Endothelial cell of umbilical vein (primary cell): ENCODE measurements around the gene USP49. TPM values are rescaled to one million over a fixed set of nuclear protein-coding genes. Genes with fewer than 3 reads are reported as not detected.

Experiments used
- BruUV-seq: library from RNA; stranded (reverse); fragments of 400-500 nt; replicated peaks from 2 replicates; lab custom pipeline; 2021; lab: Mats Ljungman, UMichigan
- CTCF ChIA-PET: fragments of 300-600, 350-600 bp; sonication (Branson Sonifier 250); formaldehyde crosslinking; loops from one replicate; lab custom pipeline; 2021; ENCODE audit warnings: antibody characterized with exemption, inconsistent platforms; lab: Charles Lee
- POLR2A ChIA-PET: fragments of 300-600, 350-600 bp; sonication (Branson Sonifier 250); formaldehyde crosslinking; loops from one replicate; lab custom pipeline; 2021; ENCODE audit warnings: antibody characterized with exemption, inconsistent platforms; lab: Charles Lee
- DNase-seq: peaks from one replicate; pipeline ENCODE4 v3.0.0-alpha.2; 2011; ENCODE audit warnings: low read depth, low spot score
- FAIRE-seq: peaks from 2 replicates; lab custom pipeline; 2011; peaks lifted over from hg19 to GRCh38; lab: Jason Lieb, UNC
- H2AFZ ChIP-seq: 2 replicates; pipeline ENCODE4 v1.6.0; 2012; ENCODE audit warnings: low read depth, low read length, control low read depth, inconsistent platforms
- H3K27ac ChIP-seq: 2 replicates; pipeline ENCODE4 v1.5.1; 2011; ENCODE audit warnings: low read depth, mild to moderate bottlenecking, control low read depth, low read length, moderate library complexity; ENCODE audit not compliant: insufficient read depth
- H3K27me3 ChIP-seq, 2 experiments: 2 replicates each; pipeline versions ENCODE4 v1.6.0 to v1.6.1; 2011; ENCODE audit warnings: low read length in 2 of 2, mixed read lengths in 1 of 2; ENCODE audit not compliant: control insufficient read depth in 2 of 2, insufficient read depth in 2 of 2
- H3K36me3 ChIP-seq, 2 experiments: 2 replicates in 1 of 2; 3 replicates in 1 of 2; pipeline ENCODE4 v1.5.1; 2011; ENCODE audit warnings: low read length in 2 of 2, mild to moderate bottlenecking in 1 of 2, moderate library complexity in 1 of 2; ENCODE audit not compliant: control insufficient read depth in 2 of 2, insufficient read depth in 2 of 2; ENCODE audit errors: extremely low read depth in 1 of 2
- H3K4me1 ChIP-seq: 3 replicates; pipeline ENCODE4 v1.5.1; 2011; ENCODE audit warnings: mild to moderate bottlenecking, low read length; ENCODE audit not compliant: control insufficient read depth, insufficient read depth; ENCODE audit errors: extremely low read depth
- H3K4me2 ChIP-seq: 2 replicates; pipeline ENCODE4 v1.6.1; 2011; ENCODE audit warnings: low read length, control low read depth, mixed read lengths; ENCODE audit not compliant: insufficient read depth
- H3K4me3 ChIP-seq, 3 experiments: fragments of 200-600 bp in 1 of 3; sonication (generic), shearing (Covaris generic) in 1 of 3; replicated peaks in 1 of 3; 2 replicates each; pipeline ENCODE4 v1.5.1; 2011 to 2016; ENCODE audit warnings: control low read depth in 3 of 3, low read length in 3 of 3, mild to moderate bottlenecking in 2 of 3, inconsistent platforms in 1 of 3, low read depth in 1 of 3, moderate library complexity in 1 of 3; ENCODE audit not compliant: insufficient read depth in 1 of 3
- H3K79me2 ChIP-seq: 2 replicates; pipeline ENCODE4 v1.6.0; 2012; ENCODE audit warnings: low read length, inconsistent platforms; ENCODE audit not compliant: control insufficient read depth, insufficient read depth
- H3K9ac ChIP-seq: replicated peaks from 2 replicates; pipeline ENCODE3; 2011; ENCODE audit warnings: low read length, control low read depth; ENCODE audit not compliant: insufficient read depth; ENCODE audit errors: extremely low read depth
- H3K9me1 ChIP-seq: replicated peaks from 3 replicates; pipeline ENCODE4 v1.6.0; 2011; ENCODE audit warnings: mild to moderate bottlenecking, low read length; ENCODE audit not compliant: control insufficient read depth, insufficient read depth; ENCODE audit errors: extremely low read depth
- H3K9me3 ChIP-seq: replicated peaks from 2 replicates; pipeline ENCODE4 v1.5.1; 2012; ENCODE audit warnings: low read length, inconsistent platforms; ENCODE audit not compliant: control insufficient read depth, insufficient read depth
- H4K20me1 ChIP-seq: replicated peaks from 2 replicates; pipeline ENCODE3; 2011; ENCODE audit warnings: mild to moderate bottlenecking, low read length; ENCODE audit not compliant: control insufficient read depth, insufficient read depth; ENCODE audit errors: extremely low read depth
- EZH2 ChIP-seq: IDR thresholded peaks from 2 replicates; pipeline ENCODE4 v1.6.1; 2012; ENCODE audit warnings: borderline replicate concordance, low read depth, mild to moderate bottlenecking, moderate library complexity, low read length, inconsistent platforms; ENCODE audit not compliant: severe bottlenecking
- FOS ChIP-seq: IDR thresholded peaks from 2 replicates; pipeline ENCODE4 v1.6.1; 2011; ENCODE audit warnings: mild to moderate bottlenecking, low read length, moderate library complexity, borderline replicate concordance; ENCODE audit not compliant: insufficient read depth
- POLR2A ChIP-seq: IDR thresholded peaks from 2 replicates; pipeline ENCODE4 v1.6.1; 2012; ENCODE audit warnings: low read depth, mild to moderate bottlenecking, control low read depth, low read length
- POLR2AphosphoS5 ChIP-seq: IDR thresholded peaks from 2 replicates; pipeline ENCODE4 v1.6.1; 2012; ENCODE audit warnings: low read depth, mild to moderate bottlenecking, control low read depth, low read length, moderate library complexity; ENCODE audit not compliant: insufficient read depth
- dilution Hi-C: fragments of 300-500 bp; cut with MboI; formaldehyde crosslinking; loops from one replicate; pipeline ENCODE4 v1.15.0; 2019; ENCODE audit warnings: low sequenced_read_pairs; ENCODE audit not compliant: extremely low pct_ligation_motif_present
- intact Hi-C: fragments of 100-400 bp; cut with micrococcal nuclease; formaldehyde crosslinking; loops from one replicate; pipeline ENCODE4 v1.10.0; 2022
- polyA plus RNA-seq, 4 experiments: library from polyadenylated mRNA; depleted of rRNA in 3 of 4; stranded (reverse) in 3 of 4; unstranded in 1 of 4; fragments of >200 nt; gene quantifications; 2 replicates each; pipeline versions ENCODE4 v1.2.1 to v1.2.3, GENCODE V29; 2011 to 2012; ENCODE audit warnings: missing spikeins in 1 of 4
- total RNA-seq: library from RNA; stranded (reverse); gene quantifications from 2 replicates; pipeline ENCODE4 v1.2.3, GENCODE V29; 2021
- TF ChIP-seq, protein P1 (sequence below), 2 donors: IDR thresholded peaks; 1 replicate in 1 of 2; 2 replicates in 1 of 2; pipeline ENCODE4 v1.5.1; 2011; ENCODE audit warnings: low read length in 2 of 2, mild to moderate bottlenecking in 2 of 2, moderate library complexity in 2 of 2, control low read depth in 1 of 2, inconsistent platforms in 1 of 2, low read depth in 1 of 2; ENCODE audit not compliant: insufficient read depth in 1 of 2; ENCODE audit errors: extremely low read depth in 1 of 2

Gene USP49
- total and polyA plus RNA-seq, 2 donors (not counting 3 experiments of a cell fraction or from before 2014, with no cell fraction given), result 2.4 to 4.1 TPM

DNA sequence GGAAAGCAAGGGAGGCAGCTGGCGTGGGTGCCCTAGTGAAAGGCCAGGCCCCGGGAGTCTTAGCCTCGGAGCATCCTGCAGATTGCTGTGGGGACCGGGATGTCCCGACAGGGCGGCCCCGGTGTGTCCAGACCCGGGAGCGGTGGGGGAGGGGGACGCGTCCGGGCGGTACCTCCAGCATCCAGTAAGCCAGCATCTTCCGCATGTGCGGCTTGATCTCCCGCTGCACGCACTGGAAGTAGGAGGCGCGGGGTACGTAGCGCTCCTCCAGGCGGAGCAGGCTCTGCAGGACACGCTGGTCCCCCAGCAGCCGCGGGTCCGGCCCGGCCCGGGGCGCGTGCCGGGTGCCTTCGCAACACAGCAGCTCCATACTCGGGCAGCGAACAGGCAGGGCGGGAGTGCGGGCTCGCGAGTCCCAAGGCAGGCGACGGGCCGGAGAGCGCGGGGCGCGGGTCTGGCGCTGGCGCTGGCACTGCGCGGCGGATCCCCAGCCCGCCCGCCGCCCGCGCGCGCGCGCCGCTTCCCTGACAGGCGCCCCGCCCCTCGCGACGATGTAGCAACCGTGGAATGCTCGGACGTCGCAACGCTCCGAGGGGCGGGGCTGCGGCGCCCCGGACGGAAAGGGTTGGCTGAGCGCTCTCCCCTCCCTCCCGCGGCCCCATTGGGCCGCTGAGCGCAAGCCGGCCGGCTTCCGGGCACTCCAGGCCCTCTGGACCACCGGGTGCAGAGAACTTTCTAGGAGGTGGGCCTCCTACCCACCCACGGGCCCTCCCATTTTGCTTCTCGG lies 46.3 kb upstream of the USP49 start, which contains the start of gene CCND3:
Gene CCND3 (minus strand): TSS at position 529 of the 787 bp plus-strand sequence. CDS start 159 bp downstream, at position 370.
- Histone ChIP-seq H3K79me2 (peaks cover 42% of the 10 kb centered on the region), H3K9ac (peak within 1 kb of the TSS; percentile 76), H3K4me1 (peaks cover 34% of the 10 kb centered on the region), H3K9me3 (no peaks in the 10 kb centered on the region), H3K4me2 (peak within 1 kb of the TSS; percentile 60), H3K27me3 (no peaks in the 10 kb centered on the region), H3K27ac (peak within 1 kb of the TSS; percentile 57), H3K9me1 (no peaks in the 10 kb centered on the region), H2AFZ (peak within 1 kb of the TSS; percentile 65), H4K20me1 (no peaks in the 10 kb centered on the region), H3K4me3 (peak within 1 kb of the TSS; percentile 58 to 88 (median 76)), H3K36me3 (peaks cover 5 to 9% of the 10 kb centered on the region in 2 experiments)
- POLR2A ChIA-PET, result interaction anchor here (0.6 to 0.8 kb wide), 2 partner anchors 32 to 46 kb away, joined by 3 to 4 read pairs; partner anchors contain the start of gene USP49
- FAIRE-seq, result peak; percentile 93
- dilution Hi-C loops (no loop called here), intact Hi-C loops (loop anchor here (1.0 to 5.0 kb wide), 3 partner anchors 26 to 103 kb away; no protein-coding TSS in a partner anchor)
- TF ChIP-seq FOS (no peak), POLR2A (peak; percentile 69), POLR2AphosphoS5 (peak; percentile 67), EZH2 (no peak)
- TF ChIP-seq, protein P1, sequence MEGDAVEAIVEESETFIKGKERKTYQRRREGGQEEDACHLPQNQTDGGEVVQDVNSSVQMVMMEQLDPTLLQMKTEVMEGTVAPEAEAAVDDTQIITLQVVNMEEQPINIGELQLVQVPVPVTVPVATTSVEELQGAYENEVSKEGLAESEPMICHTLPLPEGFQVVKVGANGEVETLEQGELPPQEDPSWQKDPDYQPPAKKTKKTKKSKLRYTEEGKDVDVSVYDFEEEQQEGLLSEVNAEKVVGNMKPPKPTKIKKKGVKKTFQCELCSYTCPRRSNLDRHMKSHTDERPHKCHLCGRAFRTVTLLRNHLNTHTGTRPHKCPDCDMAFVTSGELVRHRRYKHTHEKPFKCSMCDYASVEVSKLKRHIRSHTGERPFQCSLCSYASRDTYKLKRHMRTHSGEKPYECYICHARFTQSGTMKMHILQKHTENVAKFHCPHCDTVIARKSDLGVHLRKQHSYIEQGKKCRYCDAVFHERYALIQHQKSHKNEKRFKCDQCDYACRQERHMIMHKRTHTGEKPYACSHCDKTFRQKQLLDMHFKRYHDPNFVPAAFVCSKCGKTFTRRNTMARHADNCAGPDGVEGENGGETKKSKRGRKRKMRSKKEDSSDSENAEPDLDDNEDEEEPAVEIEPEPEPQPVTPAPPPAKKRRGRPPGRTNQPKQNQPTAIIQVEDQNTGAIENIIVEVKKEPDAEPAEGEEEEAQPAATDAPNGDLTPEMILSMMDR (IDR thresholded peaks at IDR 0.05; ENCODE audit: extremely low read depth in 1 of 2, insufficient read depth in 1 of 2, low read depth in 1 of 2, low read length in 2 of 2), result no peak
- BruUV-seq, result no TSS peak
- CTCF ChIA-PET, result interaction anchor here (1.1 to 2.5 kb wide), 6 partner anchors 12 to 155 kb away, joined by 3 to 14 read pairs (median 6); partner anchors contain the start of genes BYSL, MED20 and TOMM6
- peak; percentile 78 for DNase-seq
